Measurements from ENCODE around the gene CCNL2.
"Not testable (repeated sequence)": the region's sequence is repeated elsewhere in the genome, so short reads cannot be mapped to it uniquely, and the experiment has no call there.

The CCNL2 gene

DNA sequence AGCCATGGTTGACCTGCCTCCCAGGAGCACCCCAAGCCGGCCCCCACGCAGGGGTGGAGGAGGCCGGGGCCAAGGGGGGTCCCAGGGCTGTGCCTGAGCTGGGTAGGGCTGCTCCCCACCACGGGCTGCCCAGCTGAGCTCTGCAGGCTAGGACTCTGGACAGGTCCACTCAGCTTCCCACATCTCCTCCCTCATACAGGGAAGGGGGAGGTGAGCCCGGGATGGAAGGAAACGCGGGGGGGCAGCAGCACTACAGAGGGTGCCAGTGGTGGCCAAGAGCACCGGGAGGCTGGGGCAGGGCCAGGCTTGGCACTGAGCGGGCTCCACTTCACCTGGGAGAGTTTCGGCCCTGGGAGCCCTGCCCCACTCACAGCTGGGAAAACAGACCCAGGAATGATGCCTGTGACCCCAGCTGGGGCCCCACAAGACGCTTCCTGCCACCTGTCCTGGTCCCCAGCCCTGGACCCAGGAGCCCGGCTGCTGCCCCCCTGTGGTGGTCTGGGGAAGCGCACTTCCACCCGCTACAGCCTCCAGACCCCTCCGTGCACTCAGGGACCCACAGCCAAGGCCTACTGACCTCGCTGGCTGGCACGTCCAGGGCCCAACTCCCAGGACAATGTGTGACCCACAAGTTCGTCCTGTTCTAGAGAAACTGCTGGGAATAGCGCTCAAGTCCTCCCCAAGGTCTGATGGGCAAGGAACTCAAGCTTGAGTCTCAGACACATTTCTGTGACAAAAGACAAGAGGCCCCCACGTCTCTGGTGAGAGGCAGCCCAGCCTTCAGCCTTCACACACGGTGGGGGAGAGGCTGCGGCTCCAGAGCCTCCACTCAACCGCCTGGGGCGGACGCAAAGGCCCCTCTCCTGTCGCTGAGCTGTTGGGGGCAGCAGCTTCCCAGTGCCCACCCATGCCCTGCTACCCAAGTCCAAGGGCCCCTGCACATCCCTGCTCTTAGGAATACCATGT, 27.1 kb downstream of the CCNL2 start:
- DNase-seq, result peak; percentile 86

DNA sequence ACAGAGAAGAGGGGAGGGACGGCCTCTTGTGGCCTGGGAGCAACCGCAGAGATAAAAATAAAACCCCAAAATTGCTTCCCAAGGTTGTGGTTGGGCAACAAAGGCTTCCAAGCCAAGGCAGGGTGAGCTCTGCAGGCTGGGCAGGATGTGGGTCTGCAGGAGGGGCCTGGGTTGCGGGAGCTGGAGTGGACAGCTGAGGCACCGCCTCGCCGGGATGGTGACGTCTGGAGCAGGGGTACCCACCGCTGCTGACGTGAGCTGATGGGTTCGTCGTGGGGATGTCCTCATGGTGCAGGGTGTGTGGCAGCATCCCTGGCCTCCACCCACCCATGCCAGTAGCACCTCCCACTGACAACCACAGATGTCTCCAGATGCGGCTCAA, 27.8 kb downstream of the CCNL2 start:
- peak; percentile 45 for DNase-seq

DNA sequence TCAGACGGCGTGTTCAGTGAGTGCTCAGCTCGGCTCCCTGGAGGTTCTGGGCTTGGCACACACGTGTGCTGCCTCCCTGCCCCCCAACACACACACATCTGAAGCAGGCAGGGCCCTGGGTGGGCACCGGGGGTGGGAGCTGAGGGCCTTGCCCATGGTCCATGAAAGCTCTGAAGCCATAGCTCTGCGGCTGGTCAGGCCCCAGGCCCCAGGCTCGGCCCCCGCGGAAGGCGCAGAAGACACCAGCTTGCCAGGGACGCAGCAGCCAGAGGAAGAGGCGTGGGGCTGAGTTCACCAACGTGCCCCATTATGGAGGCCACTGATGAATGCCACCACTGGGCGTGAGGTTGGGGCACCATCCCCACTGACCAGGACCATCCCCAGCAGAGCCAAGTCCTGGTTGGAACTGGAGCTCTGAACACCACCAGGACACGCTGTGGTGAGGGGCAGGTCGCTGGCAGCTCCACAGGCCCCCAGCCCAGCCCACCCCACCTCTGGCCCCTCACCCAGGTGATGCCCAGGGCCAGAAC, 28.3 kb downstream of the CCNL2 start:
- DNase-seq, result no peak

DNA sequence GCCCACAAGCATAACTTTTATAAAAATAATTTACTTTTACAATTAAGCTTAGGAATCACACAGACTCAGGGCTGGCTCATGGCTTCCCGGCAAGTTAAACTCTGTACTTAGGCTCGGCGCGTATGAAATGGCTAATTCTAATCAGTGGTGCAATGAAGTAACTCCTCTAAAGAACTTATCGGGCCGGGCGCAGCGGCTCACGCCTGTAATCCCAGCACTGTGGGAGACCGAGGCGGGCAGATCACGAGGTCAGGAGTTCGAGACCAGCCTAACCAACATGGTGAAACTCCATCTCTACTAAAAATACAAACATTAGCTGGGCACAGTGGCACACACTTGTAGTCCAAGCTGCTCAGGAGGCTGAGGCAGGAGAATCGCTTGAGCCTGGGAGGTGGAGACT, 29.0 kb downstream of the CCNL2 start:
- DNase-seq, result not testable (repeated sequence)

DNA sequence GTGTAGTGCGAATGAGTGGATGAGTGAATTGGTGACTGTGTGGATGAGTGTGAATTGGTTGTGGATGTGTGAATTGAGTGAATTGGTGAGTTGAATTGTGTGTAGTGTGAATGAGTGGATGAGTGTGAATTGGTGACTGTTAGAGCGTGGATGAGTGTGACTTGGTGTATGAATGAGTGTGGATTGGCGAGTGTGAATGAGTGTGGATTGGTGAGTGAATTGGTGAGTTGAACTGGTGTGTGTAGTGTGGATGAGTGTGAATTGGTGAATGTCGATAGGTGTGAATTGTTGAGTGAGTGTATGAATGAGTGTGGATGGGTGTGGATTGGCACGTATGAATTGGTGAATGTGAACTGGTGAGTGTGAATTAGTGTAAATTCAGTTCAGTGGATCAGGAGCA, 31.8 kb downstream of the CCNL2 start:
- DNase-seq, result no peak

DNA sequence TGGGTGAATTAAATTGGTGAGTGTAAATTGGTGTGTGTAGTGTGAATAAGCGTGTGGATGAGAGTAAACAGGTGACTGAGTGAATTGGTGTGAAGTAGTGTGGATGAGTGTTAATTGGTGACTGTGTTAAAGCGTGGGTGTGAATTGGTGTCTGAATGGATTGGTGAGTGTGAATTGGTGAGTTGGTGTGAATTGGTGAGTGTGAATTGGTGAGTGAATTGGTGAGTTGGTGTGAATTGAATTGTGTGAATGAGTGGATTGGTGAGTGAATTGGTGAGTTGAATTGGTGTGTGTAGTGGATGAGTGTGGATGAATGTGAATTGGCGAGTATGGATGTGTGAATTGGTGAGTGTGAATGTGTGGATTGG, 32.5 kb downstream of the CCNL2 start:
- DNase-seq, result no peak

DNA sequence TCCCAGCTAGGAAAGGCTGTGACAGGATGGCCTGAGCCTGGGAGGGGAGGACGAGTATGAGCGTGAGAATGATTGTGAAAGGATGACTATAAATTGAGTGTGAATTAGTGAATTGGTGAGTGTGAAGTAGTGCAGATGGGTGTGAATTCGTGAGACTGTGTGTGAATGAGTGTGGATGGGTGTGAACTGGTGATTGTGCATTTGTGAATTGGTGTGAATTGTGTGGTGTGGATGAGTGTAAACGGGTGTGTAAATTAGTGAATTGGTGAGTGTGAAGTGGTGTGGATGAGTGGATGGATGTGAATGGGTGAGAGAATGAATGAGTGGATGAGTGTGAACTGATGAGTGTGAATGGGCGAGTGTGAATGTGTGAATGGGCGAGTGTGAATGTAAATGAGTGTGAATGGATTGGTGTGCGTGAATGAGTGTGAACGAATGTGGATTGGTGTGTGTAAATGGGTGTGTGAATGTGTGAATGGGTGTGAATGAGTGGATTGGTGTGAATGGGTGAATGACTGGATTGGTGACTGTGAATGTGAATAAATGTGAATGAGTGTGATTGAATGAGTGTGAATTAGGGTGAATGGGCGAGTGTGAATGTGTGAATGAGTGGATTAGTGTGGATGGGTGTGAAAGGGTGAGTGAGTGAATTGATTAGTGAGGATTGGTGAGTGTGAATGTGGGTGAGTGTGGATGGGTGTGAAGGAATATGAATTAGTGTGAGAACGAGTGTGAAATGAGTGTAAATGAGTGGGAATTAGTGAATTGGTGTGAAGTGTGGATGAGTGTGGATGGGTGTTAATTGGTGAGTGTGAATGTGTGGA, 33.0 kb downstream of the CCNL2 start:
- DNase-seq, result no peak

DNA sequence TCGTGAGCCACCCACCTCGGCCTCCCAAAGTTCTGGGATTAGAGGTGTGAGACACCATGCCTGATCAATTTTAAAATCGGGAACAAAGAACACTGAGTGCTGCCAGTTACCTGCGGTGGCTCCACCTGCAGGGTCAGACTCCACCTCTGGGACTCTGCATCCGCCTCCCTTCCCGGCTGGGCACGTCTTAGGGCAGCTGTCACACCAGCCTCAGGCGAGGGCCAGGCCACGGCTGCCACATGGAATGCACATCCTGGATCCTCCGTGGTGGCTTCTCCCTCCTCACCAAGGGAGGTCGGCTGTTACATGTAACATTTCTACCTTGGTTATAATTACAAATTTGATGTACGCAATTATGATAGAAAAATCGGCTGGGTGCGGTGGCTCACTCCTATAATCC, 34.9 kb downstream of the CCNL2 start:
- DNase-seq, result no peak

DNA sequence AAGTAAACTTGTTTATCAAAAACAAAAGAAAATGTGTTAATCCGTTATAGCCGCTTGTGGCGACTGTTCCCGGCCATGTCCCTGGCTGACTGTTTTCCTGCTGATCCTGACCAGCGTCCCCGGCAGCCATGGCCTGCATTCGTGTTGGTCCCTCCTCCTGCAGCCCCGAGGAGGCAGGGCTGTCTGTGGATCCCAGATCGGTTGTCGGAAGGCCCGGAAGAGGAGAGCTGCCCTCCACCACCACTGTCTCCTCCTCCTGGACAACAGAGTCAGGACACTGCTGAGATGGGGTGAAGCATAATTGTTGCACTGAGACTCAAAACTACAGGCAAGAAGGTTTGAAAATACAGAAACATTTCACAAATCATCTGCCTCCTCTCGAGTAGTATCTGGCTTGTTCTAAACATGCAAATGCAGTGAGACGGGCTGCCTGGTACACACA, 37.1 kb downstream of the CCNL2 start:
- DNase-seq, result no peak

DNA sequence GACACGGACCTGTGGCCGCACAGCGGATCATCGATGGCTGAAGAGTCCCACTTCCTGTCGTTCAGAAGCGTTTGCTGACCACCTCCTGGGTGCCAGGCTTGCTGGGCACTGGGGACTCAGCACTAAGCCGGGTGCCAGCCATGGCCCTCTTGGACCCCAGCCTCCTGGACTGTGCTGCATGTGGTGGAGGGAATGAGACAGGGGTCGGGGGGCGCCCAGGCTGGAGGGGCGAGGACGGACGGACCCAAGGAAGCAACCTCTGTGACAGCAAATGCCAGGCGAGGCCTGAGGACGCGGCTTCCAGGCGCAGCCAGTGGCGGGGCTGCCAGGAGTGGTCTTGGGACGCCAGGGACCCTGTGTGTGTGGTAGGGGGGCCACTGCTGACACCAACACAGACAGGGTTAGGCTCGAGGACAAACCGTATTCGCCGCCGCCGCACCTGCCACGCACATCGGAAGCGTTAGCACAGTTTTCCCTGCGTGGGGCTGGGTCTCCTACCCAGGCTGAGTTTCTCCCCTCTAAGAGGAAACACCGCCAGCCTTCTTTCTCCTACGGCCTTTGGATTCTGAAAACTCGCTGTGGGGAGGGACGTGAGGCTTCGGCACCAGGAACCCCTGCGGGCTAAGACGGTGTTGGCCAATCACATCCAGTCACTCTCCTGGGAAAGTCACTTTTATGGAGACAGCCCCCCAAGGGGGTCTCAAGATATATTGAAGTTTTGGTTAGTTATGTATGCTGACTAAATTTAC, 37.7 kb downstream of the CCNL2 start:
- DNase-seq, result no peak

DNA sequence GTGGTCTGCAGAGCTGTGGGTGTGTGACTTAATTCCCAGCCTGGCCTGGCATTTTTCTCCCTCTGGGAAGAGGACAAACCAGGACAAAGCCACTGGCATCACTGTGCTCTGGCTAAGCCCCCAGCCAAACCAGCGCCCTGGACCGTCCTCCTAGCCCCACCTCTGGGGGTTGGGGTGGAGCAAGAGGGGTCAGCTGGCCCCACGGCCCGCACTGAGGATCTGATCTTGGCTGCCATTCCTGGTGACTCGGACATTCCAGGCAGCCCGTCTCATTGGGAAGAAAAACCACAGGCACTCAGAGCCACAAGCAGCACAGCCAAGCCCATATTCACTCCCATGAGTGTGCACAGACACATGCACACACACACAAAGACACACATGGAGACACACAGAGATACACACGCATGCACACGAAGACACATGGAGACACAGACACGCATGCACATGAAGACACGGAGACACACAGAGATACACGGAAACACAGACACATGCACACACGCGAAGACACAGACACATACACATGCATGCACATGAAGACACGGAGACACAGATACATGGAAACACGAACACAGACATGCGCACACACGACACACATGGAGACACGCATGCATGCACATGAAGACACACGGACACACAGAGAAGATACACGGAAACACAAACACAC, 38.5 kb downstream of the CCNL2 start:
- DNase-seq, result no peak

DNA sequence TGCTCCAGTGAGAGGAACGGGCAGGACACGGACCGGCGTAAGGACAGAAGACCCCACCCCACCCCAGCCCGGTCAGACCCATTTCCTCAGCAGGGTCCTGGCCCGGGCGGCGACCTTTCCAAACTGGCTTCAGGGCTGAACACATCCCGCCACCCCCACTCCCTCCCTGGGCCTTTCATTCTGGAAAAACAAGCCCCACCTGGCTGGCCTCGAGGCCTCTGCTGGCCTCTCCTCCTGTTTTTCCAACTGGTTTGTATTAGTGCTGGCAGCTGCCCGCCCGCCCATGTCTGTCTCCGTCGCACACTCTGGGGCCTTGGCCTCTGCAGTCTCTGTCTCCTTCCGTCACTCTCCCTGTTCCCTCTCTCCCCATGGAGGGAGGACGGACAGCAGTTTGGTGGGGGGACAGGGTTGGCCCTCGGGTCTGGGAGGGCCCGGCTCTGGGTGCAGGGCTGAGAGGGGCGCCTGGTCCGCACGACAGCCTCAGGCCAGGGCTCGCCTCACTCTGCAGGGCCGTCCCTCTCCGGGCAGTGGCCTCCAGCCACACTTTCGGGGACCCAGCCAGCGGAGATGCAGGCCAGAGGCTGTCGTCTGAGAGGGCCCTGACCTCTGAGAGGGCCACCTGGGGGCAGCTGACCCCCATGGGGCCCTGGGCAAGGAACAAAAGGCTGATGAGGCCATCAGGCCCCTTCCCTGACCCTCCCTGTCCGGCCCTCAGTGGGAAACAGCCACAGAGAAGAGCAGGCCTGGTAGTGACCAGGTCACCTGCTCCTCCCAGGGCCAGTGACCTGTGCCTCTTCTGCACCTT, 39.3 kb downstream of the CCNL2 start:
- DNase-seq, result no peak

DNA sequence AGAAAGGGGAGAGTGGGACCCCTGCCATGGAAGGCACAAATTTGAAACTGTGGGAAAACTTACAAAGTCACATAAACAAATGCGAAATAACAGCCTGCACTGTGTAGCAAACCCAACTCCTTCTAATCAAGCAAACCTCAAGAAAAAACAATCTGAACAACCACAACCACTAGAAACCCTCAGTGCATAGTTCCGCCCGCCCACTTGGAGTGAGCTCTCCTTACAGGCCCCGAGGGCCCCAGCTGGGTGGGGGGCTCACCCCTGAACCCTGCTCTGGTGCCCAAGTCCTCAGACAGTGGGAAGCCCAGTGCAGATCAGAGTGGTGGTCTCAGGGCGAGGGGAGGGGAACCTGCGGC, 39.8 kb downstream of the CCNL2 start:
- DNase-seq, result no peak

DNA sequence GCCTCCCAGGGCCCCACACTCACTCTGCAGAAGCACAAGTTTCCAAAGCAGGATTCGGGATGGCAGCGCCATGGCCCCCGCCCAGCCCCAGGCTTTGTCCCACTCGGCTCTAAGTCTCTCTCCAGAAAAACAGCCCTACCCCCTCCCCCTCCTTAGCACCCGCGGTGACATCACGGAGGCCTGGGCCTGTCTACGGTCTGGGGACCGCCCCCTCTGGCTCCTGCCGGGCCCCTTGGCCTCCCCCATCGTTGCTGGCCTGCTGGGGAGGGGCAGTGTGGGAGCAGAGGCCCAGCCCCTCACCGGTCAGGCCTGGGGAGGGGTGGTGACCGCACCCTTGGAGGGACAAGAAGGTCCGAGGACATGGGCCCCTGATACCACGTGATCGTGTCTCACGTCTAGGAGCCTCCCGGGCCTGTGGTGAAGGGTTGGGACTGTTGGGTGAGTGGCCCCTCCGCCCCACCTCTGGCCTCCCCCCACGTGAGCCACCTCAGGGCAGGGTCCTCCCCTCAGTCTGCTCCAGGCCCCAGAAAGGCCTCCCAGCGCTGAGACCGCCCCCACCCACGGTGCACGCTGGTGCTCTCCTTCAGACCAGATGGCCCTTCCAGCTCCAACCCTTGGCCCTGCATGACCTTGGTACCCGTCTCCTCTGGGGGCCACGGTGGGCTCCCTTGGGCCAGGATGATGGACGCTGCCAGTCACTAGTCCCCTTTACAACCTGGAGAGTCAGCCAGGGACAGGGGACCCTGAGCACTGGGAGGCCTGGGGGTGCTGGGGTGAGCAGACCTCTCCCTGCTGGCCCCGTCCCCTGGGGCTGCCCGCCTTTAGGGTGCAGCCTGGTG, 40.5 kb downstream of the CCNL2 start, which contains the start of gene MXRA8:
MXRA8 (minus strand) TSS at position 123 of the 839 bp plus-strand sequence; CDS start at position 72, 51 bp downstream.
- DNase-seq, result no peak

DNA sequence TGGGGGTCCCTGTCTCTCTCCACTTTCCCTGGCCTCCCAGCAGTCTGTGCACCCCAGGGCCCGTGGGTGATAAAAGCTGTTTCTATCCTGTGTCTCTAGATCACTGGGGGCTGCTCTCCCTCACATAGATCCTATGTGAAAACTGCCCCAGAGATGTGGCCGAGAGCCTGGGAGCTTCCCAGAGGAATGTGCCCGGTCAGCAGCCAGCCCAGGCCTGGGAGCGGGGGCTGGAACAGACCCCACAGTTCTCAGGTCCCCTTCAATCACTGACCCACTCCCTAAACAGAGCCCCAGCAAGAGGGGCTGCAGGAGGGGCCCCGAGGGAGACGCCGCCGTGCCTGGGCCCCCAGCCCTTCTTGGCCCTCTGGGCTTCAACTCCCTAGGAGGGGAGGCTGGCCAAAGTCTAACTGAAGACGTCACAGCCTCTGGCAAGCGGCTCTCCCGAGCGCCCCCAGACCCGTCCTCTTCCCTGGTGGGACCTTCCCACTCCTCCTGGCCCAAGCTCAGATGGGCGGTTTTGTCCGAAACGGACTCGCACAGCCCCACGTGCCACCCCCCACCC, 41.2 kb downstream of the CCNL2 start:
- no peak for DNase-seq

DNA sequence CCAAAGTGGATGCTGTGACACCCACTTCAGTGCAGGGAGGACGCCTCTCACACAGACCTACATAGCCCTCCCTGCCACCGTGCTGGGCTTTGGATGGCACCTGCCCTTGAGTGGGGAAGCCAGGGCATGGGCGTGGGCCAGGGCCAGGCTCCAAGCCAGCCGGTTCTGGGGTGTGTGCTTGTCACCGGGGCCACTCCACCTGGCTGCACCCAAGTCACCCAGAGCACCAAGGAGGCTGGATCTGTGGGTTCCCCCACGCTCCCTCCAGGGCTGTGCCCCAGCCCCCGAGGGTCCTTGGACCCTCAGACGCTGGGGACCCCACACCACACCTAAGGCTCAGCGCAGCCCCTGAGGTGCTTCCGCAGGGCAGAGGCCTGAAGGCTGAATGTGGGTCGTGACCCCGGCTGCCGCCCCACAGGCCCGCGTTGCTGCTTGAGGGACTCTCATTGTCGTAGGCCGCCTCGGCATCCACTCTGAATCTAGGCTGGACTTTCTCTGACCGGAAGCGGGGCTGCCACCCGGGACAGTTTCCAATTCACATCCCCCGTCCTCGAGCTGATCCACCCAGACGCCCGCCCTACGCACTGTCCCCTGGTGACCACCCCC, 42.2 kb downstream of the CCNL2 start:
- DNase-seq, result no peak

DNA sequence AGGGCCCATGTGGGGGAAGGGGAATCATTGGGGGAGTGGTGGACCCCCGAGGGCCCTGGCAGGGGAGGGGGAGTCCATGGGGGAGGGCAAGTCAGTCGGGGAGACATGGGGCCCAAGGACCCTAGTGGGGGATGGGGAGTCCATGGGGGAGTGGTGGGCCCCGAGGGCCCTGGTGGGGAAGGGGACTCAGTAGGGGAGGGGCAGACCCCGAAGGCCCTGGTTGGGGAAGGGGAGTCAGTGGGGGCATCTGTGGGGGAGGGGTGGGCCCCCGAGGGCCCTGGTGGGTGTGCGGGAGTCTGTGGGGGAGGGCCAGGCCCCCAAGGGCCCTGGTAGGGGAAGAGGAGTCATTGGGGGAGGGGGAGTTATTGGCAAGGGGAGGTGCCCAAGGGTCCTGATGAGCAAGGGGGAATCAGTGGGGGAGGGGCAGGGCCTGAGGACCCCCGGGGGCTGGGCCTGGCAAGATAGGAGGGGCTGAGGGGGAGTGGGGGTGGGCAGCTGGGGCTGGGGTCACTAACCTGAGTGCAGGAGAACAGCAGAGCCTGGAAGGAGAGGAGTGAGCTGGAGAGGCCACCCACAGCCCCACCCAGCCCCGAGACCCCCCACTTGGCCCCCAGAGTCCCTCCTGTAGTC, 42.9 kb downstream of the CCNL2 start:
- no peak for DNase-seq

DNA sequence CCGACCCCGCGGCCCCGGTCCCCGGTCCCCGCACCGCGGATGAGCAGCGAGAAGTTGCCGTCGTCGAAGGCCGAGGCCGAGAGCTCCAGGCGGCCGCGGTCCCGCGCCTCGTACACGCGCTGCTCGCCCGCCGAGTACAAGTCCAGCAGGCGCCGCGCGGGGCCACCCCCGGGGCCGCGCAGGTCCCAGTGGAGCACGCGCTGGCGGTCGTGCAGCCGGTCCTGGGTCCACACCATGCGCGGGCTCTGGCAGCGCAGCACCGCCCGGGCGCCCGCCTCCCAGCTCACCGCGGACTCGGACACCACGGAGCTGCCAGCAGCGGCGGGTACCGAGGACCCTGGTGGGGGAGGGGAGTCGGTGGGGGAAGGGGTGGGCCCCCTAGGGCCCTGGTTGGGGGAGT, 43.7 kb downstream of the CCNL2 start:
- DNase-seq, result no peak
